K562 (cell line): ENCODE data around the gene PLXNA3. TPM values are rescaled to one million over a fixed set of nuclear protein-coding genes. Genes with fewer than 3 reads are reported as not detected.
A peak's percentile ranks its signal among the peaks of the same experiment; 100 is the strongest.

Source experiments
- ADNP ChIP-seq: fragments of 200-800 bp; sonication (Bioruptor generic); IDR thresholded peaks from 2 replicates; pipeline ENCODE4 v1.6.1; 2016; ENCODE audit warnings: missing genetic modification characterization, missing compliant biosample characterization
- CBX1 ChIP-seq: sonication (generic); IDR thresholded peaks from 2 replicates; pipeline ENCODE4 v1.6.1; 2016; ENCODE audit warnings: antibody characterized with exemption, low read depth, mild to moderate bottlenecking
- CHAMP1 ChIP-seq: fragments of 450-650 bp; IDR thresholded peaks from 2 replicates; pipeline ENCODE4 v1.6.1; 2016; ENCODE audit warnings: mild to moderate bottlenecking
- HMG20A ChIP-seq: fragments of 450-650 bp; formaldehyde crosslinking; conservative IDR thresholded peaks from 2 replicates; pipeline ENCODE4 v1.4.0; 2020; ENCODE audit warnings: mild to moderate bottlenecking, mixed read lengths
- HMG20B ChIP-seq: fragments of 250-450 bp; sonication (Bioruptor Pico); IDR thresholded peaks from 2 replicates; pipeline ENCODE4 v1.5.0; 2021; ENCODE audit warnings: mild to moderate bottlenecking
- ID3 ChIP-seq, 2 experiments: fragments of 250-450 bp in 1 of 2; fragments of 450-650 bp in 1 of 2; sonication (Bioruptor Pico) in 1 of 2; IDR thresholded peaks; 2 replicates each; pipeline versions ENCODE4 v1.6.1 to v1.8.0; 2016 to 2021; ENCODE audit warnings: mild to moderate bottlenecking in 2 of 2, moderate library complexity in 2 of 2, missing compliant biosample characterization in 1 of 2, missing genetic modification characterization in 1 of 2
- NR0B1 ChIP-seq: fragments of 450-650 bp; IDR thresholded peaks from one replicate; pipeline ENCODE4 v1.6.1; 2018; ENCODE audit warnings: mild to moderate bottlenecking, moderate library complexity; ENCODE audit not compliant: partially characterized antibody
- PRPF4 ChIP-seq: fragments of 200-400 bp; formaldehyde crosslinking; IDR thresholded peaks from one replicate; pipeline ENCODE4 v1.6.1; 2017; ENCODE audit warnings: low read length, low read depth, mild to moderate bottlenecking; ENCODE audit not compliant: insufficient read depth, poor library complexity, severe bottlenecking
- ZKSCAN3 ChIP-seq: fragments of 250-450 bp; sonication (Bioruptor Pico); IDR thresholded peaks from 2 replicates; pipeline ENCODE4 v1.4.0; 2020
- ZNF12 ChIP-seq: sonication (generic); formaldehyde crosslinking; IDR thresholded peaks from 2 replicates; pipeline ENCODE4 v1.4.0; 2020; ENCODE audit warnings: mild to moderate bottlenecking, missing genetic modification reagents
- ZNF121 ChIP-seq: sonication (generic); formaldehyde crosslinking; conservative IDR thresholded peaks from 2 replicates; pipeline ENCODE4 v1.8.0; 2022; ENCODE audit warnings: missing genetic modification reagents
- ZNF511 ChIP-seq: sonication (generic); formaldehyde crosslinking; IDR thresholded peaks from 2 replicates; pipeline ENCODE4 v1.8.0; 2022; ENCODE audit warnings: mild to moderate bottlenecking, missing genetic modification reagents
- polyA plus RNA-seq, 8 experiments: library from polyadenylated mRNA; depleted of rRNA in 4 of 8; stranded (reverse) in 5 of 8; unstranded in 3 of 8; fragments of >200 nt; fragmentation: Nextera tagmentation in 2 of 8; fragmentation: Illumina TruSeq in 1 of 8; extraction: Ambion mirVana in 2 of 8; extraction: Trizol in 1 of 8; gene quantifications; 2 replicates each; pipeline versions ENCODE4 v1.2.1 to v1.2.3, GENCODE V29; 2011 to 2014; ENCODE audit warnings: inconsistent platforms in 1 of 8, missing spikeins in 1 of 8
- total RNA-seq, 7 experiments: library from RNA; depleted of rRNA in 6 of 7; stranded (reverse); fragments of >200 nt in 6 of 7; fragmentation: Illumina TruSeq in 2 of 7; extraction: Trizol in 2 of 7; gene quantifications; 2 replicates each; pipeline versions ENCODE4 v1.2.1 to v1.2.3, GENCODE V29; 2011 to 2021; ENCODE audit warnings: low replicate concordance in 1 of 7

PLXNA3 gene
- total and polyA plus RNA-seq, 9 of the 15 experiments (the other 6 are each of a cell fraction or from before 2014, with no cell fraction given), result 0.32 to 47.8 (median 7.5) TPM

- no peak for TF ChIP-seq PRPF4
- TF ChIP-seq ADNP (tag), result no peak
- TF ChIP-seq ZNF121 (CRISPR knock-in tag), result peak; percentile 92
- no peak for TF ChIP-seq CBX1
- no peak for TF ChIP-seq ZNF12 (CRISPR knock-in tag)
- no peak for TF ChIP-seq ZKSCAN3
- no peak for TF ChIP-seq HMG20A (CRISPR knock-in tag)
- TF ChIP-seq CHAMP1, result no peak
- no peak for TF ChIP-seq ZNF511 (CRISPR knock-in tag)
- no peak for TF ChIP-seq HMG20B
- TF ChIP-seq NR0B1, result no peak
- no peak for TF ChIP-seq ID3 (CRISPR knock-in tag; IDR thresholded peaks at IDR 0.05)
- TF ChIP-seq ID3 (tag; IDR thresholded peaks at IDR 0.05), result no peak
Observed at GRCh38 chrX:154495472-154495922, 37.4 kb downstream of the PLXNA3 start (continued).
